Mesothelial cell of epicardium (in vitro differentiated cells): Measurements from ENCODE around the gene LRRC71. TPM values are rescaled to one million over a fixed set of nuclear protein-coding genes. Genes with fewer than 3 reads are reported as not detected.

Source experiments
- DNase-seq, 2 experiments: peaks; one replicate each; pipeline ENCODE4 v3.0.0; 2021; ENCODE audit warnings: low spot score in 2 of 2; ENCODE audit not compliant: unreplicated experiment in 2 of 2
- H3K27ac Mint-ChIP-seq: 2 replicates; pipeline ENCODE4 v1.8.0; 2021; ENCODE audit warnings: mixed read lengths
- H3K27me3 Mint-ChIP-seq: 2 replicates; pipeline ENCODE4 v1.8.0; 2021; ENCODE audit warnings: low read depth, mixed read lengths
- H3K36me3 Mint-ChIP-seq: 2 replicates; pipeline ENCODE4 v1.8.0; 2021; ENCODE audit warnings: mixed read lengths
- H3K4me1 Mint-ChIP-seq: 2 replicates; pipeline ENCODE4 v1.8.0; 2021; ENCODE audit warnings: mixed read lengths
- H3K4me3 Mint-ChIP-seq: 2 replicates; pipeline ENCODE4 v1.8.0; 2021; ENCODE audit warnings: mild to moderate bottlenecking, moderate library complexity, mixed read lengths
- H3K9me3 Mint-ChIP-seq: 2 replicates; pipeline ENCODE4 v1.8.0; 2021; ENCODE audit warnings: mixed read lengths
- total RNA-seq: library from RNA; stranded (reverse); gene quantifications from 3 replicates; pipeline ENCODE4 v1.2.1, GENCODE V29; 2021
- TF ChIP-seq, protein P1 (sequence below): fragments of 200-600 bp; sonication (generic); IDR thresholded peaks from one replicate; pipeline ENCODE4 v1.5.0; 2021; ENCODE audit warnings: antibody characterized with exemption; ENCODE audit not compliant: unreplicated experiment

LRRC71 gene
- total RNA-seq, 1 donor from 2014 or later = 0.34 TPM

DNA sequence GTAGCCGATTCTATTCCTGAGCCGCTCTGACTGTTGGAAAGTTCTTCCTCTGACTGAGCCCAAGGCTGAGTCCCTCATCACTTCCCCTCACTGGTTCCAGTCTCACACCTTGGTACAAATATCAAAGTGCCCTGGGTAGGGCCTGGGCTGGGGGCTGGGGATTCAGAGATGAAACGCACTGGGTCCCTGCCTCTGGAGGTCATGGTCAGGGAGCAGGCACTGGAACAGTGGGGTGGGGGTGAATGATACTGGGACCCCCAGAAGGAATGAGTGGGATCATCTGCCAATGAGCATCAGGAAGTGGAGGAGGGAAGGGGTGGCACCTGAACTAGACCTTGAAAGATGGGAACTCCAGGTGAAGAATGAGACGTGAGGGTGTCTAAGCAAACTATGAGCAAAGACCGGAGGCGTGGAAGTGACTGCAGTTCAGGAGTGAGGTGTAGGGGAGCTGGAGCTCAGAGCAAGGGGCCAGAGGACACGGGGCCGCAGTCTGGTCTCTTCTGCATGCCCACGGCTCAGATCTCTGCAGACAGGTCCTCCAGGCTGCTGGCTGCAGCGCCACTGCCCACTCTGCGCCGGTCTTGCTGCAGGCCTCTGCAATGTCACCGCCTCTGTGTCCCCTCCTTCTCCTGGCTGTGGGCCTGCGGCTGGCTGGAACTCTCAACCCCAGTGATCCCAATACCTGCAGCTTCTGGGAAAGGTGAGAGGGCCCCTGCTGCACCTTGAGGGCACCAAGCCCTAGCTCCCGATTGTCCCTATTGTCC lies 16.9 kb upstream of the LRRC71 start:
- no peaks in the 10 kb centered on the region for H3K9me3 Mint-ChIP-seq
- H3K4me3 Mint-ChIP-seq = no peak overlapping the region
- no peak overlapping the region for H3K27ac Mint-ChIP-seq
- H3K27me3 Mint-ChIP-seq = no peaks in the 10 kb centered on the region
- DNase-seq = no peak
- TF ChIP-seq, protein P1, sequence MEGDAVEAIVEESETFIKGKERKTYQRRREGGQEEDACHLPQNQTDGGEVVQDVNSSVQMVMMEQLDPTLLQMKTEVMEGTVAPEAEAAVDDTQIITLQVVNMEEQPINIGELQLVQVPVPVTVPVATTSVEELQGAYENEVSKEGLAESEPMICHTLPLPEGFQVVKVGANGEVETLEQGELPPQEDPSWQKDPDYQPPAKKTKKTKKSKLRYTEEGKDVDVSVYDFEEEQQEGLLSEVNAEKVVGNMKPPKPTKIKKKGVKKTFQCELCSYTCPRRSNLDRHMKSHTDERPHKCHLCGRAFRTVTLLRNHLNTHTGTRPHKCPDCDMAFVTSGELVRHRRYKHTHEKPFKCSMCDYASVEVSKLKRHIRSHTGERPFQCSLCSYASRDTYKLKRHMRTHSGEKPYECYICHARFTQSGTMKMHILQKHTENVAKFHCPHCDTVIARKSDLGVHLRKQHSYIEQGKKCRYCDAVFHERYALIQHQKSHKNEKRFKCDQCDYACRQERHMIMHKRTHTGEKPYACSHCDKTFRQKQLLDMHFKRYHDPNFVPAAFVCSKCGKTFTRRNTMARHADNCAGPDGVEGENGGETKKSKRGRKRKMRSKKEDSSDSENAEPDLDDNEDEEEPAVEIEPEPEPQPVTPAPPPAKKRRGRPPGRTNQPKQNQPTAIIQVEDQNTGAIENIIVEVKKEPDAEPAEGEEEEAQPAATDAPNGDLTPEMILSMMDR = no peak
- H3K36me3 Mint-ChIP-seq = no peaks in the 10 kb centered on the region
- peaks cover 15% of the 10 kb centered on the region for H3K4me1 Mint-ChIP-seq

DNA sequence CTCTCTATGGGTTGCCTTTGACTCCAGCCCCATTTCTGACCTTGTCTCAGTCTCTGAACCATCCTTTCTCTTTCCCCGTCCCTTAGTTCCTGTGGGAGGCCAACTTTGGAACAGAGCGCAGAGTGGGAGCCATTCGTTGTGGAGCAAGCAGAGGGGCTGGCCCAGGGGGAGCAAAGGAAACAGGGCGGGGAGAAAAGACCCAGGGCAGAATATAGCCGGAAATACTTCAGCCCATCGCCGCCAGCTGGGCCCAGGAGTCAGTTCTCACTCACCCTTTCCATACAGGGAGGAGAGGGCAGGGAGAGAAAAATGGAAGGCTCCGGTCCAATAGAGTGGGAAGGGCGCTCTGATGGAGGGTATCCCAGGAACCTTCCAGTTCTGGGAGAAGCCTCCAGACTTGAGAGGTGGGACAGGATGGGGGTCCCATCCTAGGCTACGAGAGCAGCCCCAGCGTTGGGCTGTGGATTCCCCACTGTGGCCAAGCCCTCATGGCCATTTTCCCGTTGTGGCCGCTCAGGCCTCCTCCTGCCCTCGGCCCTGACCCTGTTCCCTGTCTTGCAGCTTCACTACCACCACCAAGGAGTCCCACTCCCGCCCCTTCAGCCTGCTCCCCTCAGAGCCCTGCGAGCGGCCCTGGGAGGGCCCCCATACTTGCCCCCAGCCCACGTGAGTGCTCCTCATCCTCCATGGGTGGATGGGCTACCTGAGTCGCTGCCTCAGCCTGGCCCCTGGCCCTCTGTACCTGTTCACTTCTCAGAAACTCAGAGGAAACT lies 16.1 kb upstream of the LRRC71 start:
- DNase-seq = no peak
- H3K27ac Mint-ChIP-seq = no peak overlapping the region
- no peaks in the 10 kb centered on the region for H3K9me3 Mint-ChIP-seq
- no peak overlapping the region for H3K4me3 Mint-ChIP-seq
- no peaks in the 10 kb centered on the region for H3K36me3 Mint-ChIP-seq
- TF ChIP-seq, protein P1 = no peak
- no peaks in the 10 kb centered on the region for H3K27me3 Mint-ChIP-seq
- peaks cover 13% of the 10 kb centered on the region for H3K4me1 Mint-ChIP-seq

DNA sequence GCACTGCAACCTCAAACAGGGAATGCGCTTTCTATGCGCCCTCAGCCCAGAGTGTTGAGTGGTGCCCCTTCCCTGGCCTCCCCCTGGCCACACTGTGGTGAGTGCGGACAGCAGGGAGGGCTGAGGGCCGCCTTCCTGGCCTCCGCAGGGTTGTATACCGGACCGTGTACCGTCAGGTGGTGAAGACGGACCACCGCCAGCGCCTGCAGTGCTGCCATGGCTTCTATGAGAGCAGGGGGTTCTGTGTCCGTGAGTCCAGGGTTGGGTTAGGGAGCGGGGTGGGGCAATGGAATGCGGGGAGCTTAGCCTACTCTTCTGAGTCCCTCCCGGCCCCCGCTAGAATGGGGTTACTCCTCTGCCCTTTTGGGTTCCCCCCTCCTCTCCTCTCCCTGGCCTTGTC lies 15.3 kb upstream of the LRRC71 start:
- no peak overlapping the region for H3K4me3 Mint-ChIP-seq
- H3K36me3 Mint-ChIP-seq = no peaks in the 10 kb centered on the region
- DNase-seq = no peak
- TF ChIP-seq, protein P1 = no peak
- H3K9me3 Mint-ChIP-seq = no peaks in the 10 kb centered on the region
- H3K4me1 Mint-ChIP-seq = peaks cover 9% of the 10 kb centered on the region
- H3K27ac Mint-ChIP-seq = no peak overlapping the region
- H3K27me3 Mint-ChIP-seq = no peaks in the 10 kb centered on the region

GRCh38 chr1:156905651-156906050 lies 14.8 kb upstream of the LRRC71 start:
- TF ChIP-seq, protein P1 = no peak
- Mint-ChIP-seq H3K9me3 (no peaks in the 10 kb centered on the region), H3K27ac (no peak overlapping the region), H3K4me3 (no peak overlapping the region), H3K27me3 (no peaks in the 10 kb centered on the region), H3K4me1 (peaks cover 9% of the 10 kb centered on the region), H3K36me3 (no peaks in the 10 kb centered on the region)
- DNase-seq = no peak

DNA sequence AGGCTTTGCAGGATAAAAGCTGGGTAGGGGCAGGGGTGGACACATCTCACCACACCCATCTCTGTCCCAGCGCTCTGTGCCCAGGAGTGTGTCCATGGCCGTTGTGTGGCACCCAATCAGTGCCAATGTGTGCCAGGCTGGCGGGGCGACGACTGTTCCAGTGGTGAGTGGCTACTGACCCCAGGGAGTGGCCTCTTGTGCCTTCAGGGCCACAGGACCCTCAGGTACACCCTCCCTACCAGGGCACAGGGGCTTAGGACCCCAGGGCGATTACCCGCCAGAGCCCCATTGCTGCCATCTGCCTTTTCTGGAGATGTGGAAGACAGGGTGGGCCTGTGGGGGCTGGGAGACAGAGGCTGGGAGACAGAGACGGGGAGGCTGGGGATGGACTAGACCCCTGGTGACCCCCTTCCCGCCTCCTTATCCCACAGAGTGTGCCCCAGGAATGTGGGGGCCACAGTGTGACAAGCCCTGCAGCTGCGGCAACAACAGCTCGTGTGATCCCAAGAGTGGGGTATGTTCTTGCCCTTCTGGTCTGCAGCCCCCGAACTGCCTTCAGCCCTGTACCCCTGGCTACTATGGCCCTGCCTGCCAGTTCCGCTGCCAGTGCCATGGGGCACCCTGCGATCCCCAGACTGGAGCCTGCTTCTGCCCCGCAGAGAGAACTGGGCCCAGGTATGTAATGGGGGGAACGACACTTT lies 14.1 kb upstream of the LRRC71 start:
- no peaks in the 10 kb centered on the region for H3K36me3 Mint-ChIP-seq
- H3K4me3 Mint-ChIP-seq = no peak overlapping the region
- DNase-seq = no peak
- peaks cover 7% of the 10 kb centered on the region for H3K4me1 Mint-ChIP-seq
- H3K9me3 Mint-ChIP-seq = no peaks in the 10 kb centered on the region
- TF ChIP-seq, protein P1 = no peak
- no peaks in the 10 kb centered on the region for H3K27me3 Mint-ChIP-seq
- H3K27ac Mint-ChIP-seq = no peak overlapping the region
